Endothelial cell of umbilical vein (primary cell): ENCODE data around the gene MCTP1. TPM values are rescaled to one million over a fixed set of nuclear protein-coding genes. Genes with fewer than 3 reads are reported as not detected.

Source experiments
- BruUV-seq: library from RNA; stranded (reverse); fragments of 400-500 nt; replicated peaks from 2 replicates; lab custom pipeline; 2021; lab: Mats Ljungman, UMichigan
- CTCF ChIA-PET: fragments of 300-600, 350-600 bp; sonication (Branson Sonifier 250); formaldehyde crosslinking; loops from one replicate; lab custom pipeline; 2021; ENCODE audit warnings: antibody characterized with exemption, inconsistent platforms; lab: Charles Lee
- POLR2A ChIA-PET: fragments of 300-600, 350-600 bp; sonication (Branson Sonifier 250); formaldehyde crosslinking; loops from one replicate; lab custom pipeline; 2021; ENCODE audit warnings: antibody characterized with exemption, inconsistent platforms; lab: Charles Lee
- DNase-seq: peaks from one replicate; pipeline ENCODE4 v3.0.0-alpha.2; 2011; ENCODE audit warnings: low read depth, low spot score
- FAIRE-seq: peaks from 2 replicates; lab custom pipeline; 2011; peaks lifted over from hg19 to GRCh38; lab: Jason Lieb, UNC
- H2AFZ ChIP-seq: 2 replicates; pipeline ENCODE4 v1.6.0; 2012; ENCODE audit warnings: low read depth, low read length, control low read depth, inconsistent platforms
- H3K27ac ChIP-seq: 2 replicates; pipeline ENCODE4 v1.5.1; 2011; ENCODE audit warnings: low read depth, mild to moderate bottlenecking, control low read depth, low read length, moderate library complexity; ENCODE audit not compliant: insufficient read depth
- H3K27me3 ChIP-seq, 2 experiments: 2 replicates each; pipeline versions ENCODE4 v1.6.0 to v1.6.1; 2011; ENCODE audit warnings: low read length in 2 of 2, mixed read lengths in 1 of 2; ENCODE audit not compliant: control insufficient read depth in 2 of 2, insufficient read depth in 2 of 2
- H3K36me3 ChIP-seq, 2 experiments: 2 replicates in 1 of 2; 3 replicates in 1 of 2; pipeline ENCODE4 v1.5.1; 2011; ENCODE audit warnings: low read length in 2 of 2, mild to moderate bottlenecking in 1 of 2, moderate library complexity in 1 of 2; ENCODE audit not compliant: control insufficient read depth in 2 of 2, insufficient read depth in 2 of 2; ENCODE audit errors: extremely low read depth in 1 of 2
- H3K4me1 ChIP-seq: 3 replicates; pipeline ENCODE4 v1.5.1; 2011; ENCODE audit warnings: mild to moderate bottlenecking, low read length; ENCODE audit not compliant: control insufficient read depth, insufficient read depth; ENCODE audit errors: extremely low read depth
- H3K4me2 ChIP-seq: 2 replicates; pipeline ENCODE4 v1.6.1; 2011; ENCODE audit warnings: low read length, control low read depth, mixed read lengths; ENCODE audit not compliant: insufficient read depth
- H3K4me3 ChIP-seq, 3 experiments: fragments of 200-600 bp in 1 of 3; sonication (generic), shearing (Covaris generic) in 1 of 3; replicated peaks in 1 of 3; 2 replicates each; pipeline ENCODE4 v1.5.1; 2011 to 2016; ENCODE audit warnings: control low read depth in 3 of 3, low read length in 3 of 3, mild to moderate bottlenecking in 2 of 3, inconsistent platforms in 1 of 3, low read depth in 1 of 3, moderate library complexity in 1 of 3; ENCODE audit not compliant: insufficient read depth in 1 of 3
- H3K79me2 ChIP-seq: 2 replicates; pipeline ENCODE4 v1.6.0; 2012; ENCODE audit warnings: low read length, inconsistent platforms; ENCODE audit not compliant: control insufficient read depth, insufficient read depth
- H3K9ac ChIP-seq: replicated peaks from 2 replicates; pipeline ENCODE3; 2011; ENCODE audit warnings: low read length, control low read depth; ENCODE audit not compliant: insufficient read depth; ENCODE audit errors: extremely low read depth
- H3K9me1 ChIP-seq: replicated peaks from 3 replicates; pipeline ENCODE4 v1.6.0; 2011; ENCODE audit warnings: mild to moderate bottlenecking, low read length; ENCODE audit not compliant: control insufficient read depth, insufficient read depth; ENCODE audit errors: extremely low read depth
- H3K9me3 ChIP-seq: replicated peaks from 2 replicates; pipeline ENCODE4 v1.5.1; 2012; ENCODE audit warnings: low read length, inconsistent platforms; ENCODE audit not compliant: control insufficient read depth, insufficient read depth
- H4K20me1 ChIP-seq: replicated peaks from 2 replicates; pipeline ENCODE3; 2011; ENCODE audit warnings: mild to moderate bottlenecking, low read length; ENCODE audit not compliant: control insufficient read depth, insufficient read depth; ENCODE audit errors: extremely low read depth
- CTCF ChIP-seq, 2 donors: IDR thresholded peaks; 1 replicate in 1 of 2; 2 replicates in 1 of 2; pipeline ENCODE4 v1.5.1; 2011; ENCODE audit warnings: low read length in 2 of 2, mild to moderate bottlenecking in 2 of 2, moderate library complexity in 2 of 2, control low read depth in 1 of 2, inconsistent platforms in 1 of 2, low read depth in 1 of 2; ENCODE audit not compliant: insufficient read depth in 1 of 2; ENCODE audit errors: extremely low read depth in 1 of 2
- EZH2 ChIP-seq: IDR thresholded peaks from 2 replicates; pipeline ENCODE4 v1.6.1; 2012; ENCODE audit warnings: borderline replicate concordance, low read depth, mild to moderate bottlenecking, moderate library complexity, low read length, inconsistent platforms; ENCODE audit not compliant: severe bottlenecking
- FOS ChIP-seq: IDR thresholded peaks from 2 replicates; pipeline ENCODE4 v1.6.1; 2011; ENCODE audit warnings: mild to moderate bottlenecking, low read length, moderate library complexity, borderline replicate concordance; ENCODE audit not compliant: insufficient read depth
- GATA2 ChIP-seq: IDR thresholded peaks from 2 replicates; pipeline ENCODE4 v1.7.0; 2011; ENCODE audit warnings: low read depth, mild to moderate bottlenecking, moderate library complexity, mixed read lengths, low read length; ENCODE audit not compliant: insufficient read length, insufficient read depth
- MAX ChIP-seq: IDR thresholded peaks from 2 replicates; pipeline ENCODE4 v1.6.1; 2011; ENCODE audit not compliant: insufficient read depth, insufficient read length
- MYC ChIP-seq: IDR thresholded peaks from one replicate; pipeline ENCODE4 v1.6.1; 2011; ENCODE audit warnings: mild to moderate bottlenecking, low read depth, low read length
- POLR2A ChIP-seq: IDR thresholded peaks from 2 replicates; pipeline ENCODE4 v1.6.1; 2012; ENCODE audit warnings: low read depth, mild to moderate bottlenecking, control low read depth, low read length
- POLR2AphosphoS5 ChIP-seq: IDR thresholded peaks from 2 replicates; pipeline ENCODE4 v1.6.1; 2012; ENCODE audit warnings: low read depth, mild to moderate bottlenecking, control low read depth, low read length, moderate library complexity; ENCODE audit not compliant: insufficient read depth
- dilution Hi-C: fragments of 300-500 bp; cut with MboI; formaldehyde crosslinking; loops from one replicate; pipeline ENCODE4 v1.15.0; 2019; ENCODE audit warnings: low sequenced_read_pairs; ENCODE audit not compliant: extremely low pct_ligation_motif_present
- intact Hi-C: fragments of 100-400 bp; cut with micrococcal nuclease; formaldehyde crosslinking; loops from one replicate; pipeline ENCODE4 v1.10.0; 2022
- polyA plus RNA-seq, 4 experiments: library from polyadenylated mRNA; depleted of rRNA in 3 of 4; stranded (reverse) in 3 of 4; unstranded in 1 of 4; fragments of >200 nt; gene quantifications; 2 replicates each; pipeline versions ENCODE4 v1.2.1 to v1.2.3, GENCODE V29; 2011 to 2012; ENCODE audit warnings: missing spikeins in 1 of 4
- total RNA-seq: library from RNA; stranded (reverse); gene quantifications from 2 replicates; pipeline ENCODE4 v1.2.3, GENCODE V29; 2021

The MCTP1 gene
- total and polyA plus RNA-seq, 2 donors (not counting 3 experiments of a cell fraction or from before 2014, with no cell fraction given) = 79.3 to 203 TPM

- TF ChIP-seq POLR2A = no peak
- no peak for TF ChIP-seq EZH2
- TF ChIP-seq MAX = no peak
- TF ChIP-seq GATA2 = no peak
- no peak for TF ChIP-seq CTCF (IDR thresholded peaks at IDR 0.05; ENCODE audit: extremely low read depth in 1 of 2, insufficient read depth in 1 of 2, low read depth in 1 of 2, low read length in 2 of 2)
- peak; percentile 20 for TF ChIP-seq POLR2AphosphoS5
- no peak for TF ChIP-seq MYC
- TF ChIP-seq FOS = peak; percentile 70
- H3K27ac ChIP-seq = peak overlapping the region; percentile 63
- H3K9me1 ChIP-seq = no peaks in the 10 kb centered on the region
- DNase-seq (peak; percentile 30), FAIRE-seq (peak; percentile 55)
- CTCF ChIA-PET = interaction anchor here (0.9 kb wide), 1 partner anchor 57 kb away, joined by 3 read pairs; no protein-coding TSS in a partner anchor
- no peaks in the 10 kb centered on the region for H3K9me3 ChIP-seq
- H3K9ac ChIP-seq = no peak overlapping the region
- no peak overlapping the region for H3K4me2 ChIP-seq
- H3K4me3 ChIP-seq = no peak overlapping the region
- peaks cover 2 to 10% of the 10 kb centered on the region in 2 experiments for H3K36me3 ChIP-seq
- POLR2A ChIA-PET = no interaction called here
- H3K4me1 ChIP-seq = peaks cover 7% of the 10 kb centered on the region
- TSS peak; percentile 18 for BruUV-seq
- peaks cover 2% of the 10 kb centered on the region for H4K20me1 ChIP-seq
- intact Hi-C loops = no loop called here
- no peaks in the 10 kb centered on the region for H3K27me3 ChIP-seq
- H3K79me2 ChIP-seq = no peaks in the 10 kb centered on the region
- no peak overlapping the region for H2AFZ ChIP-seq
- dilution Hi-C loops = no loop called here
Measured at GRCh38 chr5:94793113-94793815, 491.6 kb downstream of the MCTP1 start.
